ENCODE measurements around the gene OPN4. TPM values are rescaled to one million over a fixed set of nuclear protein-coding genes. Genes with fewer than 3 reads are reported as not detected.

The OPN4 gene
- total and polyA plus RNA-seq, 3 donors from 2014 or later: 0.19 TPM; not detected in 2

- no peaks in the 10 kb centered on the region for H3K27me3 ChIP-seq
- H3K4me1 ChIP-seq: peaks cover 12% of the 10 kb centered on the region
- no peak overlapping the region for H3K4me3 ChIP-seq
- TF ChIP-seq CTCF (IDR thresholded peaks at IDR 0.05) (no peak), POLR2A (IDR thresholded peaks at IDR 0.05) (no peak)
- H3K36me3 ChIP-seq (ENCODE audit: low read depth, missing control alignments): no peaks in the 10 kb centered on the region
- no peaks in the 10 kb centered on the region for H3K9me3 ChIP-seq
- intact Hi-C loops (cut with DNase I; ENCODE audit: low total_unique reads): no loop called here
- WGBS, 2 donors: 82 to 85% methylated on average over 11 to 19 of the region's 19 CpGs
- no peak for DNase-seq
- no peak overlapping the region for H3K27ac ChIP-seq
Measured at GRCh38 chr10:86657396-86658011, 3.2 kb downstream of the OPN4 start.

GRCh38 chr10:86658261-86658741, 4.0 kb downstream of the OPN4 start:
- no peak overlapping the region for H3K27ac ChIP-seq
- TF ChIP-seq CTCF (IDR thresholded peaks at IDR 0.05): no peak
- no peak for TF ChIP-seq POLR2A (IDR thresholded peaks at IDR 0.05)
- H3K9me3 ChIP-seq: no peaks in the 10 kb centered on the region
- intact Hi-C loops (cut with DNase I; ENCODE audit: low total_unique reads): no loop called here
- H3K4me3 ChIP-seq: no peak overlapping the region
- H3K27me3 ChIP-seq: no peaks in the 10 kb centered on the region
- H3K36me3 ChIP-seq (ENCODE audit: low read depth, missing control alignments): no peaks in the 10 kb centered on the region
- no peak for DNase-seq
- peaks cover 12% of the 10 kb centered on the region for H3K4me1 ChIP-seq
- 93 to 95% methylated on average over 12 of the region's 12 CpGs for WGBS, 2 donors

GRCh38 chr10:86658751-86659150, 4.4 kb downstream of the OPN4 start:
- Histone ChIP-seq H3K36me3 (ENCODE audit: low read depth, missing control alignments) (no peaks in the 10 kb centered on the region), H3K27ac (no peak overlapping the region), H3K4me1 (peaks cover 12% of the 10 kb centered on the region), H3K27me3 (no peaks in the 10 kb centered on the region), H3K4me3 (no peak overlapping the region), H3K9me3 (no peaks in the 10 kb centered on the region)
- TF ChIP-seq CTCF (IDR thresholded peaks at IDR 0.05): no peak
- no peak for TF ChIP-seq POLR2A (IDR thresholded peaks at IDR 0.05)
- no peak for DNase-seq
- intact Hi-C loops (cut with DNase I; ENCODE audit: low total_unique reads): no loop called here
- WGBS, 2 donors: 84 to 92% methylated on average over 3 of the region's 3 CpGs

- Histone ChIP-seq H3K9me3 (no peaks in the 10 kb centered on the region), H3K27me3 (no peaks in the 10 kb centered on the region), H3K4me3 (no peak overlapping the region), H3K36me3 (ENCODE audit: low read depth, missing control alignments) (no peaks in the 10 kb centered on the region), H3K4me1 (peaks cover 15% of the 10 kb centered on the region), H3K27ac (no peak overlapping the region)
- WGBS, 2 donors: 88 to 92% methylated on average over 12 to 19 of the region's 19 CpGs
- DNase-seq: no peak
- intact Hi-C loops (cut with DNase I; ENCODE audit: low total_unique reads): no loop called here
- TF ChIP-seq CTCF (IDR thresholded peaks at IDR 0.05) (no peak), POLR2A (IDR thresholded peaks at IDR 0.05) (no peak)
Measured at GRCh38 chr10:86659161-86659691, 4.9 kb downstream of the OPN4 start.

Data from testis (tissue), 3 donors.